Ascending aorta (tissue), 2 donors: ENCODE results near the gene LRP1B. TPM values are rescaled to one million over a fixed set of nuclear protein-coding genes. Genes with fewer than 3 reads are reported as not detected.
"Not testable (repeated sequence)": the region's sequence is repeated elsewhere in the genome, so short reads cannot be mapped to it uniquely, and the experiment has no call there.

ENCODE experiments used
- DNase-seq, 2 donors: peaks; one replicate each; pipeline ENCODE4 v3.0.0-alpha.2; 2019; ENCODE audit warnings: low spot score in 2 of 2
- H3K27ac ChIP-seq, 2 donors: fragments of 200-600 bp; sonication (generic); one replicate each; pipeline ENCODE4 v1.5.1; 2016 to 2017; ENCODE audit warnings: mild to moderate bottlenecking in 1 of 2
- H3K27me3 ChIP-seq: fragments of 200-600 bp; sonication (generic); one replicate; pipeline ENCODE4 v1.5.1; 2017
- H3K36me3 ChIP-seq, 2 donors: fragments of 200-600 bp; sonication (generic); one replicate each; pipeline ENCODE4 v1.5.1; 2016
- H3K4me1 ChIP-seq, 2 donors: fragments of 200-600 bp; sonication (generic); one replicate each; pipeline ENCODE4 v1.5.1; 2016 to 2017; ENCODE audit warnings: mild to moderate bottlenecking in 1 of 2
- H3K4me3 ChIP-seq, 2 donors: fragments of 200-600 bp; sonication (generic); one replicate each; pipeline ENCODE4 v1.5.1; 2016 to 2017; ENCODE audit warnings: mild to moderate bottlenecking in 1 of 2
- H3K9me3 ChIP-seq, 2 donors: fragments of 200-600 bp; sonication (generic); one replicate each; pipeline ENCODE4 v1.5.1; 2016
- CTCF ChIP-seq, 3 experiments: fragments of 200-600 bp in 2 of 3; fragments of 450-650 bp in 1 of 3; sonication (generic) in 2 of 3; IDR thresholded peaks; one replicate each; pipeline ENCODE4 v1.5.1; 2016 to 2019; ENCODE audit warnings: antibody characterized with exemption in 3 of 3, mild to moderate bottlenecking in 1 of 3, moderate library complexity in 1 of 3
- intact Hi-C: fragments of 100-400 bp; cut with DNase I; formaldehyde crosslinking; loops from one replicate; pipeline ENCODE4 v1.15.1; 2023
- total RNA-seq: library from RNA; depleted of rRNA; stranded (reverse); fragments of >200 nt; gene quantifications from one replicate; pipeline ENCODE4 v1.1.0, GENCODE V29; 2016

The LRP1B gene
- total RNA-seq, 1 donor from 2014 or later: not detected

DNA sequence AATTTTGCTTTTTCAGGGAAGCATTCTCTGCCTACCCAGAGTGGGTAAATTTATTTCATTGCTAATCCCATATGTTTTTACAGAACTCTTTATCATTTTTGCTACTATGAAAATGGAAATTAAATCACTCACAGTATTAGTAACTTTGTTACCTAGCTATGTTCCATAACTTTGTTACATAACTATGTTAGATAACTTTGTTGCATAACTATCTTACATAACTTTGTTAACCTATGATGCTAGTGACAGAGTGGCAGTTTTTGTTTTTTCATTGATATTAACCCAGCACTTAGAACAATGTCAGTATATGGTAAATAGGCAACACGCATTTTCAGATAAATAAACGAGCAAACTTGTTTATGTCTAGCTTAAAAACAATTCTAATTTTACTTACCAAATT is 286.6 kb downstream of the LRP1B start:
- no peak overlapping the region for H3K27ac ChIP-seq
- H3K4me1 ChIP-seq: no peaks in the 10 kb centered on the region
- H3K27me3 ChIP-seq: no peaks in the 10 kb centered on the region
- DNase-seq: no peak
- intact Hi-C loops: no loop called here
- no peaks in the 10 kb centered on the region for H3K9me3 ChIP-seq
- no peak overlapping the region for H3K4me3 ChIP-seq
- TF ChIP-seq CTCF (IDR thresholded peaks at IDR 0.05): no peak
- H3K36me3 ChIP-seq: no peaks in the 10 kb centered on the region

GRCh38 chr2:141835103-141835502 is 295.7 kb downstream of the LRP1B start:
- H3K4me3 ChIP-seq: no peak overlapping the region
- intact Hi-C loops: no loop called here
- DNase-seq: no peak
- no peaks in the 10 kb centered on the region for H3K36me3 ChIP-seq
- H3K9me3 ChIP-seq: no peaks in the 10 kb centered on the region
- no peak for TF ChIP-seq CTCF (IDR thresholded peaks at IDR 0.05)
- H3K27ac ChIP-seq: no peak overlapping the region
- no peaks in the 10 kb centered on the region for H3K27me3 ChIP-seq
- no peaks in the 10 kb centered on the region for H3K4me1 ChIP-seq

GRCh38 chr2:141828761-141829160 is 302.1 kb downstream of the LRP1B start:
- Histone ChIP-seq H3K4me1 (no peaks in the 10 kb centered on the region), H3K27ac (no peak overlapping the region), H3K27me3 (no peaks in the 10 kb centered on the region), H3K9me3 (no peaks in the 10 kb centered on the region), H3K36me3 (no peaks in the 10 kb centered on the region), H3K4me3 (no peak overlapping the region)
- intact Hi-C loops: no loop called here
- no peak for TF ChIP-seq CTCF (IDR thresholded peaks at IDR 0.05)
- DNase-seq: no peak

GRCh38 chr2:141824790-141825189 is 306.0 kb downstream of the LRP1B start:
- Histone ChIP-seq H3K4me1 (no peaks in the 10 kb centered on the region), H3K9me3 (no peaks in the 10 kb centered on the region), H3K27ac (no peak overlapping the region), H3K36me3 (no peaks in the 10 kb centered on the region), H3K4me3 (no peak overlapping the region), H3K27me3 (no peaks in the 10 kb centered on the region)
- no peak for DNase-seq
- TF ChIP-seq CTCF (IDR thresholded peaks at IDR 0.05): no peak
- intact Hi-C loops: no loop called here

- no peaks in the 10 kb centered on the region for H3K27me3 ChIP-seq
- no peak for TF ChIP-seq CTCF (IDR thresholded peaks at IDR 0.05)
- H3K36me3 ChIP-seq: no peaks in the 10 kb centered on the region
- intact Hi-C loops: no loop called here
- no peaks in the 10 kb centered on the region for H3K4me1 ChIP-seq
- no peak overlapping the region for H3K27ac ChIP-seq
- H3K4me3 ChIP-seq: no peak overlapping the region
- H3K9me3 ChIP-seq: no peaks in the 10 kb centered on the region
- DNase-seq: no peak
Measured at GRCh38 chr2:141820893-141821292, 309.9 kb downstream of the LRP1B start.

DNA sequence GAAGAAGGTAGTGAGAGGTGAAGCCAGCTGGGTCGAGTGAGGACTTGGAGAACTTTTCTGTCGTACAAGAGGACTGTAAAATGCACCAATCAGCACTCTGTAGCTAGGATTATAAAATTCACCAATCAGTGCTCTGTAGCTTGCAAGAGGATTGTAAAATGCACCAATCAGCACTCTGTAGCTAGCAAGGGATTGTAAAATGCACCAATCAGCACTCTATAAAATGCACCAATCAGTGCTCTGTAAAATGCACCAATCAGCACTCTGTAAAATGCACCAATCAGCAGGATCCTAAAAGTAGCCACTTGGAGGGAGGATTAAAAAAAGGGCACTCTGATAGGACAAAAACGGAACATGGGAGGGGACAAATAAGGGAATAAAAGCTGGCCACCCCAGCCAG is 315.5 kb downstream of the LRP1B start:
- H3K4me3 ChIP-seq, H3K27me3 ChIP-seq, H3K27ac ChIP-seq, intact Hi-C loops, H3K4me1 ChIP-seq, H3K36me3 ChIP-seq, H3K9me3 ChIP-seq, DNase-seq: not testable (repeated sequence)
